ENCODE measurements around the gene GPR17. TPM values are rescaled to one million over a fixed set of nuclear protein-coding genes. Genes with fewer than 3 reads are reported as not detected.

GPR17 gene
- total RNA-seq, 1 donor from 2014 or later, result not detected

DNA sequence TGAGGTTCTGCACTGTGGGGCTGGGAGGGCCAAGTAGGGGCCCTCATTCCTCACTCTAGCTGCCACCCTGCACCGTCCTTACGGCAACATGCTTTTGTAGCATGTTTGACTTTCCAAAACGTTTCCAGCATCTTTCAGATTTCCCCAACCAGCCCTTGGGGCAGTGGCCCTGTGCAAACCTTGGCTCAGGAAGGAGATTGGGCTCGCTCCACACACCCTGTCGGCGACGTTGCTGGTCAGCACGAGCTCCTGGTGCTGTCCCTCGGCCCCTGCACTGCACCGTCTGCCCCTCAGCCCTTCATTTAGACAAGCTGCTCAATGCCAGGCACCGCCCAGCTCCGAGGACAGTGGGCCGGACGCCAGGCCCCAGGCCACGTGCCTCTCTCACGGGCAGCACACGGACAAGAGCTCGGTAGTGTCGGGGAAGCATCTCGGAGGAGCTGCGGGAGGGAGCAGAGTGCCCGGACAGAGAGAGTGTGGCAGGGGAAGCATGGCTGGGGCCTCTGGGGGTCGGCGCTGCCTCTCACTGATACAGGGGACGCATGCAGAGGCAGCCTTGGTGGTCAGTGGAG, 6.9 kb downstream of the GPR17 start:
- no peak for DNase-seq (ENCODE audit: extremely low read depth, low read depth, low spot score)

DNA sequence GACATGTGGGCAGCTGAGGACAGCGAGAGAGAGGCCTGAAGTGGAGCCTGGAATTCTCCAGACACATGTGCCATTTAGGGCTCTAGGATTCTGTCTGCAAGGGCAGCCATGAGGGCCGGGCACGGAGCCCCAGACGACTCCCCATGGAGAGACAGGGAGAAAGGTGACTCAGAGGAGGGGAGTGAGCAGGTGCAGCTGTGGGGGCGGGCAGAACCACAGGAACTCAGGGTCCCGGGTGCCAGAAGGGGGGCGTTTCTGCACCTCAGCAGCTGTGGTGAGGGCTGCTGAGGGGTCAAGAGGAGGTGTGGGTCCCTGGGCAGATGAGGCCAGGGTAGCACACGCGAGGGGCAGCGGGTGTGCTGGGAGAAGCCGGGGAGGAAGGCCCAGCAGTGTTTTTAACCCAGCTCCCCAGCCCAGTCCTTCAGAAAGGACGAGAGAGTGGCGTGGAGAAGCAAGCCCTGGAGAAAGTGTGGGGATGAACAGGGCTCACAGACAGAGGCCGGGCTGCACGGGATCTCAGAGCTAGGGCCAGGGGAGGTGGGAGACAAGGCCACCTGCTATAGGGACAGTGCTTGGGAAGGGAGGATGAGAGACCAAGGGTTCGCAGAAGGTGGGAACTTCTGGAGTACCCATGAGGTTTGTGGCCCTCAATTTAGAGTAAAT, 7.6 kb downstream of the GPR17 start:
- DNase-seq (ENCODE audit: extremely low read depth, low read depth, low spot score), result no peak

DNA sequence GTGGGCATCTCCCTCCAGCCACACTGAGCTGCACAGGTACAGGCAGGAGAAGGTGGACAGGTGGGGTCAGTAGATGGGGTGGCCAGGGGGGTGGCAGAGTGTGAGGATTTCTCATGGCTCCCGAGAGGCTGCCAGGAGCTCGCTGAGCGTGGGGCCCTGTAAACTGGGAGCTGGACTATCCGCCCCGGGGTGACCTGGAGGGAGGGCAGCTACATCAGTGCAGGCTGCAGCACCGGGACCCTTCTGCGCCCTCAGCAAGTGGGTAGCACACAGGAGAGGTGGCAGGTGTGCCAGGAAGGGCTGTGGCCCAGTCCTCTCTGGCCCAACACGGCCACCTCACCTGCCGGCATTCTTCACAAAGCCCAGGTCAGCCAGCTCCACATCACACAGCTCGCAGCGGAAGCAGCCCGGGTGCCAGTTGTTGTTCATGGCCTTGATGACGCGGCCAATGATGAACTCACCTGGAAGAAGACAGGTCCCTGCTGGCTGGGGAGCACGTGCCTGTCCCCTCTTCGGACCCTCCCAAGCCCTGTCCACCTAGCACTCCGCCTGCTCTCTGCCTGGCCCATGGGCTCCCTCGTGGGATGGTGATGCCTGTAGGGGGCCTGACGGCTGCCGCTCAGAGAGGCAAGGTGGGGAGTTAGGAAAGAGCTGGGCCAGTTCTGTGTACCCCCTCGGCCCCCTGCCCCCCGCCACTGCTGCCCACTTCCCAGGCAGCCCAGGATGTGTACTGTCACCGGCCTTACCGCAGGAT, 8.3 kb downstream of the GPR17 start:
- no peak for DNase-seq (ENCODE audit: extremely low read depth, low read depth, low spot score)

DNA sequence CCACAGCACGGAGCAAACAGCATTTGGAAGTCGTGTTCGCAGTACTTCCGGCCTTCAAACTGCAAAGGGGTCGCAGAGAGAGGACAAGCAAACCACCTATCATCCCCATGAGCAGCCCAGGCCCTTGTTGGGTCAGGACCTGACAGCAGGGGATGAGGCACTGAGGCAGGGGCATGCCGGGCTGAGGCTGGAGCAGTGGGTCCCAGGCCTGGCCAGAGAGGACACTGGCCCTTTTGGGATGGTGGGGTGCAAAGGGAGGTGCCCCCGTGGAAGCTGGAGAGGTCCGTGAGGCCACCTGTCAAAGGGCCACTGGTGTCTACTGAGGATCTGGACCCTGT, 8.9 kb downstream of the GPR17 start:
- DNase-seq (ENCODE audit: extremely low read depth, low read depth, low spot score), result no peak

GRCh38 chr2:127655209-127656073, 9.5 kb downstream of the GPR17 start:
- no peak for DNase-seq (ENCODE audit: extremely low read depth, low read depth, low spot score)

DNA sequence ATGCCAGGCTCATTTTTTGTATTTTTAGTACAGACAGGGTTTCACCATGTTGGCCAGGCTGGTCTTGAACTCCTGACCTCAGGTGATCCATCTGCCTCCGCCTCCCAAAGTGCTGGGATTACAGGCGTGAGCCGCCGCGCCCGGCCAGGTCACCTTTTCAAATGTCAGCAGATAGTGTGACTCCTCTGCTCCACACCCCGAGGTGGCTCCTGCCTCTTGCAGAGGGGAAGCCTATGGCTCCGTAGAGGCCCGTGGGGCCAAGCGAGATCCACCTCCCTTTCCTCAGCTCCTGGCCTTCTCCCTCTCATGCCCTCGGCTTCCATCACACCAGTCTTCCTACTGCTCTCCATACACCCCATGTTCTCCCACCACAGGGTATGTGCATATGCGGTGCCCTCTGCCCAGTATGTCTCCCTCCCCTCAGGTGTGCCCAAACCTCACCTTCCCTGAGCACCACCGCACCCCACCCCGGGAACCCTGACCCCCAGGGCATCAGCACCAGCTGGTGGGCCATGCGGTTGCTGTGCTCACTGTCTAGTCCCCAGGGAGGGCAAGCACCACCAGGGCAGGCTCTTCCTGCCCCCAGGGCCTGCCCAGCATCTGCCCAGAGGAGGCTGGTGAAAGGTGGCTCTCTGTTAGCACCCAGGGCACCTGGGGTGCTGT, 10.7 kb downstream of the GPR17 start:
- no peak for DNase-seq (ENCODE audit: extremely low read depth, low read depth, low spot score)

- DNase-seq (ENCODE audit: extremely low read depth, low read depth, low spot score), result no peak
These were observed 11.3 kb downstream of the GPR17 start for GRCh38 chr2:127657232-127657595.

GRCh38 chr2:127658146-127658545, 12.2 kb downstream of the GPR17 start:
- no peak for DNase-seq (ENCODE audit: extremely low read depth, low read depth, low spot score)

GRCh38 chr2:127658641-127659407, 12.9 kb downstream of the GPR17 start:
- no peak for DNase-seq (ENCODE audit: extremely low read depth, low read depth, low spot score)

GRCh38 chr2:127659408-127660290, 13.7 kb downstream of the GPR17 start:
- peak; percentile 76 for DNase-seq (ENCODE audit: extremely low read depth, low read depth, low spot score)

DNA sequence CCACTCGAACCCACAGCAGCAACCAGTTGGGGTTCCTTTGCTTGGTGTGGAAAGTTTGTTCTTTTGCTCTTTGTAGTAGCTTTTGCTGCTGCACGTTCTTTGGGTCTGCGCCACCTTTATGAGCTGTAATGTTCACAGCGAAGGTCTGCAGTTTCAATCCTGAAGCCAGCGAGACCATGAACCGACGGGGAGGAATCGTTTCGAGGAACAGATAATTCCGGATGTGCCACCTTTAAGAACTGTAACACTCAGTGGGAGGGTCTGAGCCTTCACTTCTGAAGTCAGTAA, 14.3 kb downstream of the GPR17 start:
- no peak for DNase-seq (ENCODE audit: extremely low read depth, low read depth, low spot score)

DNA sequence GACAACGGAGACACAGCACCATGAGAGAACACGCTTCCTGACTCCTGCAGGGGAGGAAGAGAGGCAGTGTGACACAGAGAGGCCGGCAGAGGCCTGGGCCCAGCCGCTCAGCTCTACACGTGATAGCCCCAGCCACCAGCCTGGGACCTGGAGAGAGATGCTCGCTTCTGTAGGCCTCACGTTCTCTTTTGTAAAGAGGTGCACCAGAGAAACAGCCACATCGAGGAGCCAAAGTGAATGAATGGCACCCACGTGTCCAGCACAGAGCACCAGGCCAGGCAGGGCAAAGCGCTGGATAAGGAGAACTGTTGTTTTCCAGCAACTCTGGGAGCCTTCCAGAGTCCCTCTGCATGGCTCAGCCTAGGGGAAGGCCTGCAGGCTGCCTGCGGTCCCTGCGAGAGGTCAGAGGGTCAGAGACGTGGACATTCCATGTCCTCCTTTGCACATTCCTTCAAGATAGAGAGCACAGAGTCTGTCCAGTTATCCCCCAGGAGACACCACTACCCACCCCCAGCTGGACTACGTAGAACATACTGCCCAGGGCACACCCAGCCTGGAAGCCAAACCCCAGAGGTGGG, 15.2 kb downstream of the GPR17 start:
- no peak for DNase-seq (ENCODE audit: extremely low read depth, low read depth, low spot score)

DNA sequence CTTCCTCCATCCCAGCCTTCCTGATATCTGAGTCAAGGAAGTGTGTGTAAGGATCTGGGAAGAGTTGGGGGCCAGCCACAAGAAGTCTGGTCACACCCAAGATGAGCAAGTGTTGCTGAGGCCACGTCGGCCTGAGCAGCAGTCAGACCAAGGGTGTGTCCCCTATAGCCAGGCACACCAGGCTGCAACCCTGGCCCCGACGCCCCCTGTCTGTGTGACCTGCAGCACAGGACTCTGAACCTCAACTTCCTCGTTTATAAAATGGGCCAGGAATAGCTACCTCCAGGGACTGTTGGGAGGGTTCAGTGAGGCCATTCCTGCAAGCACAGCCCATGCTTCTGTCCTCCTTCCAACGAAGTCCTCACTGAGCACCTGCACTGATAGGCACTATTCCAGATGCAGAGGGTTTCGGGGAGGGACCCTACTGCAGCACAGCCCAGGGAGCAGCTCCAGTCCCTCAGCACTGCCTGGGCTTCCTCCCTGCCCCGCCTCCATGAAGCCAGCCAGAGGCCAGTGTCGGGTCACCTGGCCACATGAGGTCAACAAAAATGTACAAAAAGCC, 16.1 kb downstream of the GPR17 start:
- DNase-seq (ENCODE audit: extremely low read depth, low read depth, low spot score), result no peak

DNA sequence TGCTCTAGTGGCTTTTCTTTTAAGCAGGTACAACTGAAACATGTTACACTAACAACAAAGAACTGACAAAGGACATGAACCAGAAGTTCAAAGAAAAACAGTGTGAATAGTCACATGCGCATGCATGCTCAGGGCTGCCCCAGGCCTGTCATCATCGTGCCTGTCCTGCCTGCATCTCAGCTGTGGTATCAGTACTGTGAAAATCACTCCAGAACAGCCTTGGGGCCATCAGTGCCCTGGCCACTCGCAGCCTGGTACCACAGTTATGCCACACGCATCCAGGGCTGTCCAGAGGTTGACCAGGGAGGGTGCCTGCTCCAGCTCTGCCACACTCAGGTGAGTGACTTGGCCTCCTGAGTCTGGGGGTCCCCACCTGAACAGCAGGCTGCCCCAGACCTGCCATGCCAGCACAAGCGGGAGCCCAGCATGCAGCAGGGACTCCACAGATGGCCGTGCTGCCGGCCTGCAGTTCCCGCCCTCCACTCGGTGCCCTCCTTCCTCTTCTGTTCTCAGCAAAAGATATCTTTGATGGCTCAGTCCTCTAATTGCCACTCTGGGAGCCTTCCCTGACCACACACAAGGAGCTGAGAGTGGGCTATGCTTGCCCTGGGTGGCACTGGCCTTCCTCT, 17.1 kb downstream of the GPR17 start:
- no peak for DNase-seq (ENCODE audit: extremely low read depth, low read depth, low spot score)

- no peak for DNase-seq (ENCODE audit: extremely low read depth, low read depth, low spot score)
These were observed 17.7 kb downstream of the GPR17 start for GRCh38 chr2:127663566-127664064.

GRCh38 chr2:127664065-127664894, 18.3 kb downstream of the GPR17 start:
- no peak for DNase-seq (ENCODE audit: extremely low read depth, low read depth, low spot score)

DNA sequence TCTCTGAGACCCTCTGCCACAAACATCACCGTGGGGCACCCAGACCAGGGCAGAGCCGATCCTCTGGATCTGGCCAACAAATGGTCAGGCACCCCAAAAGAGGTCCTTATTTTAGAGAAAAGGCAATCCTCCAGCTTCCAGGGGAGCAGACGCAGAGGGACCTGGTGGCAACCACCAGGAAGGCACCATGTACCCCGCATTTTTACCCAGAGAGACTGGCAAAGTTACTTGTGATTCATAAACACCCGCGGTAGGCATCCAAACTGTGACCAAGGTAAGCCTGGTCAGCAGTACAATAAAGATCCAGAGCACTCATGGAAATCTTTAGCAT, 18.9 kb downstream of the GPR17 start:
- no peak for DNase-seq (ENCODE audit: extremely low read depth, low read depth, low spot score)

Data from glomerular endothelial cell (primary cell).